K562 (cell line): ENCODE results near the gene ITGA1.

ENCODE experiments used
- CXXC5 ChIP-seq: fragments of 250-450 bp; sonication (Bioruptor Pico); IDR thresholded peaks from 2 replicates; pipeline ENCODE4 v1.8.0; 2022; ENCODE audit warnings: inconsistent platforms, mild to moderate bottlenecking, moderate library complexity
- HNRNPUL1 ChIP-seq: fragments of 200-400 bp; formaldehyde crosslinking; IDR thresholded peaks from 2 replicates; pipeline ENCODE4 v1.6.1; 2017; ENCODE audit warnings: low read length
- POLR2AphosphoS5 ChIP-seq: IDR thresholded peaks from 2 replicates; pipeline ENCODE4 v1.6.1; 2011; ENCODE audit warnings: mild to moderate bottlenecking, low read depth, low read length, moderate library complexity; ENCODE audit not compliant: control insufficient read depth, insufficient read depth

DNA sequence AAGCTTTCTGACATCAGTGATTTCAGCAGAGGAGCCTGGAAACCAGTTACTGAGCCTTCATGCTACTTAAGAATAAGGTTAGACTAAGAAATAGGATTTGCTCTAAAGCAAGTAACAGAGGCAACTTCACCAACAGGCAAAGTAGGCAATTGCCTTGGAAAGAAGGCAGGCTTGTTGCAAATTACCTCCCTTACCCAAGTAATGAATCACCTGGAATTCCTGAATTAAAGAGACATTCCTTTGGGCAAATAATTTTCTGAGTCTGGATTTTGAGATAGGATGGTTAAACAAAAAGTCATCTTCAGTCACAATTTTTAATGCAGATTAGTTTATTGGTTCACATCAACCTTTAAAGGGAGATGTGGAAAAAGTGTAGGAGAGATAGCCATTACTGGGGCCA is 92.8 kb downstream of the ITGA1 start:
- TF ChIP-seq HNRNPUL1 (no peak), POLR2AphosphoS5 (no peak), CXXC5 (CRISPR knock-in tag) (no peak)
